HL-60/S4 treated with phorbol 12-myristate 13-acetate at 8.2 ng/mL for 4 days and 3 days (cell line): ENCODE results near the gene PRKG1.
"Not testable (repeated sequence)": the region's sequence is repeated elsewhere in the genome, so short reads cannot be mapped to it uniquely, and the experiment has no call there.

Source experiments
- in situ Hi-C: fragments of 300-500 bp; cut with MboI; formaldehyde crosslinking; loops from 2 replicates; pipeline ENCODE4 v1.15.0; 2022; ENCODE audit warnings: low sequenced_read_pairs

PRKG1 gene

GRCh38 chr10:52019656-52020055, 945.4 kb downstream of the PRKG1 start:
- in situ Hi-C loops, result no loop called here

DNA sequence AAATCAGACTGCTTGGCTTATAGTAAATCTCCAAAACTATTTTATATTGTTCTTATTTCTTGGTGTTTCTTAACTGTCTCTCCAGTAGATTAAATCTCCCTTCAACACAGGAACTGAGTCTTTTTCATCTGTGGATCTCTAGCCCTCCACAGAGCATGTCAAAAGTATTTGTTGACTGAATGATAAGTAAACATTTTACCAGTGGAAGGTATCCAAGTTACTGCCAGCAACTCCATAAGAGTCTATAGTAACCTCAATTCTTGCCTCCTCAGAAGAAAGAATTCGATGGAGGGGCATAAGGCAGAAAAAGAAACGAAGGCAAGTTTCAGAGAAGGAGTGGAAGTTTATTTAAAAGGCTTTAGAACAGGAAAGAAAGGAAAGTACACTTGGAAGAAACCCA, 945.9 kb downstream of the PRKG1 start:
- in situ Hi-C loops, result no loop called here

DNA sequence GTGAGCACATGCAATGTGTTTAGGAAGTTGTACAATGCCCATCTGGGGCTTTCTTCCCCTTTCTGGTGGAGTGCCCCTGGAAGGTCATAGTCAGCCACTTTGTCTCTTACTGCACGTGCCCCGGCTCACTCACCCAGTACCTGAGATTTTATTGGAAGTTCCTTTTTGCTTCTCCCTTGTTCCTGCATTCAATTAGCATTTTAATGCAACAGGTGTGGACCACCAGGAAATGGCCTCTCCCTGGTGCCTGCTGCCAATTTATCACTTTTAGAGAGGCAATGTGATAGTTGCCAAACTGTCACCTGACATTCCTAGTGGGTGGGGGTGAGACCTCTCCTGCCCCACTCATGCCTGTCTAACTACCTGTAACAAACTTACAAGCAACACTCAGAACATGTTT, 946.4 kb downstream of the PRKG1 start:
- in situ Hi-C loops, result no loop called here

DNA sequence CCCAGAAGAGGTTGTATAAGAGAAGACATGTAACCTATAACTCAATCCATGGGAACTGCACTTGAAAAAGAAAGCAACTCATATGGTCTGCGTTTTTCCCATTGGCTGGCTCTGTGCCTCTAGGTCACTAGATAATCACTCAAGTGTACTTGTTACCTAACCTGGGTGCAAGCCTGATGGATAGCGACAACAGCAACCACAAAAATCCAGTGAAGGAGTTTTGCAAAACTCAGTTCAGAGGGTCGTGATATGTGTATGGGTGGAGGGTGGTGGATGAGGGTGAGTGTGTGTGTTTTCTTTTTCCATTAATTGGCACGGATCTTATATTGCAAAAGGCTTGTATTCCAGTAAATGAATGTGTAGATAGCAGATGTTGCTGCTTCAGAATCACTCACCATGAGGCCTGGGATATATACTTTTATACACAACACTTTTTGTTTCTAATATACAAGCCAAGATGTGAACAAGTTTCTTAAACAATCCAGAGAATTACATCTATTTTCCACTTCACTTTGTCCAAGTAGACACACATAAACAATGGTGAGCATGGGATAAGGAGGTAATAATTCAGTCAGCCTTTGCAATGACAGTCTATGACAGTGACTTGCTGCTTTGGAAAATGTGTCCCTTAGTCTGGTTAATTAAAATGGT, 952.9 kb downstream of the PRKG1 start:
- in situ Hi-C loops, result no loop called here

- in situ Hi-C loops, result no loop called here
These were observed 954.2 kb downstream of the PRKG1 start for GRCh38 chr10:52028523-52028858.

GRCh38 chr10:52029628-52030027, 955.3 kb downstream of the PRKG1 start:
- in situ Hi-C loops, result no loop called here

DNA sequence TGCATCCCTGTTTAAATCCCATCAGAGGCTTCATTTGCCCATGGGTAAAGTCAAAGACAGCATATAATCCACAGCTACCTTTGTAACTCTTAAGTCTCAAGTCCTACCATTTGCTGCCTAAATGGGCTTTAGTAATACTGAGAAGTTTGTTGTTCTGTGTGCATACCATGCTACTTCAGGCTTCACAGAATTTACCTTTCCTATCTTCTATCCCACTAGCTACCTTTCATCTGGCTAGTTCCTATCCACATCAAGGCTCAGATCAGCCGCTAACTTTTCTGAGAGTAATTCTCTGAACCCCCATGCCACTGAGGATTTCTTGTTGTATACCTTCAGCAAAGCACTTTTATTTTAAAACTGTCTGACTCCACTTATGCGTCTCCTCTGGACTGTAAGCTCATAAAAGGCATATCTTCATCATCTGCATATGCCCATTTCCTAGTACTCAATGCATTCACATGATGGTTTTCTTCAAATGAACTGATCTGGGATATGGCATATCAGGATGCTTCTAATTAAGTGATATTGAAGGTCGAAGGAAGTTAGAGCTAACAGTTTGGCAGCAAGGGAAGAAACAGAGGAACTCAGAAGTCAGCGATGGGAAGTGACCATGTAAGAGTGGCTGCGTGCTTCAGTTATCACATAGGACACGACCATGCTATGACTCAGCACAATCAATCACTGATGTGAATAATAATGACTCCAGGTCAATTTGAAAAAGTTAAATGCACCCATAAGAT, 955.9 kb downstream of the PRKG1 start:
- in situ Hi-C loops, result no loop called here

DNA sequence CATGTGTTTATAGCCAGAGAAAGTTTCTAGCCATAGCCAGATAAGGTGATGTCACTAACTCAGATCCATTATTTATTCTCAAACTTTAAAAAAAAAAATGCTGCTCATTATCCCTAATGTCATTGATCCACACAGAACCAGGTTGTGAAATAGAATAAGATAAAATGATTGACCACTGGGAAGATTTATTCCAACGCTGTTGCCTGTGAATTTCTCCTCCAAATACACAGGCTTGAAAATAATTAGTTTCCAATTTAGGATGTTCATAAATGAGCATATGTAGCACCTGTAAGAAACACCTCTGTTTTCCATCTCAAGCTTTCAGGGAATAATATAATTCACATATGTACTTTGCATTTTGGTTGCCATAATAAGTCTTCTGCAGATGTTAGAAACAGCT, 956.7 kb downstream of the PRKG1 start:
- in situ Hi-C loops, result no loop called here

- in situ Hi-C loops, result no loop called here
These were observed 957.5 kb downstream of the PRKG1 start for GRCh38 chr10:52031771-52032170.

DNA sequence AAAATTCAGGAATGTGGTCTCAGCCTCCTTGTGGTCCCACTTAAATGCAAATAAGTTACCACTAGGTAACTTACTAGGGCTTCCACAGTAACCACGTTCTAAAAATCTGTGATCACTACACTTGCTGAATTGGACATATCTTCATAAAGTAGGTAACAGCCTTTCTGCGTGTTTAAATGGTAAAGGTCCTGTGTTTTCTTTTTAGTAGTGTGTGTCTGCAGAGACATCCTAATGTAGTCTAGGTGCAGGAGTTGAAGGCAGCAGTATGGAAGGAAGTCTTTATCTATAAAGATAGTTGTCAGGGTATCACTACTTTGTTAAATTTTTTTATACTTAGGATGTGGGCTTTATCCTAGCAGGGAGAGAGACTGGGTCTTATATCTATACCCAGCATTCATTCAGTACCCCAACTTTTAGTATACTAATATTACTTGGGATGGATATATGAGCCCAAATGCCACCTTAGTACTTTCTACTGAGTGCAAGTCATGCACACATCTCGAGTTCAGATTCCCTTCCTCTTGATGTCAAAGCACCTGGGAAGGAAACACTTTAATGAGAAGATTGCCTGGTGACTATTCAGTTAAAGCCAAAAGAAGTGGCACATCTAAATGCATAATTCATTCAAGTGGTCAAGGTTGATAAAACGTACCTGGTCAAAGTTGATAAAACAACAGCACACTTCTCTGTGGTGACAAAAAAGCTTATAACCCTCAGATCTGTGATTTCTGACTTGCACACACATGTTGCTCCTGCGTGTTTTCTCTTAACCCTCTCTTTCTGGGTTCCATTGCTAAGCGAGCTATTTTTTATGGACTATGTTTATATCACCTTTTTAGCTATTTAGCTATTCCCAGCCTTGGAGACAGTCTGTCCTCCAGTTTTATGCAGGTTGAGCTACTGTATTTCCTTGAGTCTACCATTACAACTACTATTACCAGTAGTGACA, 958.7 kb downstream of the PRKG1 start:
- in situ Hi-C loops, result no loop called here

DNA sequence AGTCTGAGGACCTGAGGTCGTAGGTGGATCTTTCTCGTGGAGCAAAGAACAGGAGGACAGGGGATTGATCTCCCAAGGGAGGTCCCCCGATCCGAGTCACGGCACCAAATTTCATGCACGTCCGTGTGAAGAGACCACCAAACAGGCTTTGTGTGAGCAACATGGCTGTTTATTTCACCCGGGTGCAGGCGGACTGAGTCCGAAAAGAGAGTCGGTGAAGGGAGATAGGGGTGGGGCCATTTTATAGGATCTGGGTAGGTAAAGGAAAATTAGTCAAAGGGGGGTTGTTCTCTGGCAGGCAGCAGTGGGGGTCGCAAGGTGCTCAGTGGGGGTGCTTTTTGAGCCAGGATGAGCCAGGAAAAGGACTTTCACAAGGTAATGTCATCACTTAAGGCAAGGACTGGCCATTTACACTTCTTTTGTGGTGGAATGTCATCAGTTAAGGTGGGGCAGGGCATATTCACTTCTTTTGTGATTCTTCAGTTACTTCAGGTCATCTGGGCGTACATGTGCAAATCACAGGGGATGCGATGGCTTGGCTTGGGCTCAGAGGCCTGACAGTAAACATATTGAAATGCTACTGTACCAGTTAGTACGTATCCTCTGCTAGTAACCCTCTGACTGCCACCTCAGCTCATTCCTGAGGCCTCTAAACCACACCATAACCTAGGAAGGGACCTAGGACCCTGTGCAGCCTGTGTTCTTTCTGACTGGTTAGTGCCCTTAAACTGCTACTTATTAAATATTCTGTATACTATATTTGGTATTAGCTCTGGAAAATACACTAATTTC, 964.9 kb downstream of the PRKG1 start:
- in situ Hi-C loops, result not testable (repeated sequence)

DNA sequence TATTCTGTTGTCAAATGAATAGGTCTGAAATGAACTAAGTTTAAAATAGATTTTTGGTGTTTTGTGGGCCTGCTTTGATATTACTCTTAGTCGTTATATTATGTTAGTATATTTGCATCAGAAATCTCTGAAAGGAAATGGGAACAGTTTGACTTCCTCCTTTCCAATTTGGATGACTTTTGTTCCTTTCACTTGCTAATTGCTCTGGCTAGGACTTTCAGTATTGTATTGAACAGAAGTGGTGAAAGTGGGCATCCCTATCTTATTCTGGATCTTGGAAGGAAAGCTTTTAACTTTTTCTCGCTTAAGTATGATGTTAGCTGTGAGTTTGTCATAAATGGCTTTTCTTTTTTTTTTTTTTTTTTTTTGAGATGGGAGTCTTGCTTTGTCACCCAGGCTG, 966.2 kb downstream of the PRKG1 start:
- in situ Hi-C loops, result no loop called here

DNA sequence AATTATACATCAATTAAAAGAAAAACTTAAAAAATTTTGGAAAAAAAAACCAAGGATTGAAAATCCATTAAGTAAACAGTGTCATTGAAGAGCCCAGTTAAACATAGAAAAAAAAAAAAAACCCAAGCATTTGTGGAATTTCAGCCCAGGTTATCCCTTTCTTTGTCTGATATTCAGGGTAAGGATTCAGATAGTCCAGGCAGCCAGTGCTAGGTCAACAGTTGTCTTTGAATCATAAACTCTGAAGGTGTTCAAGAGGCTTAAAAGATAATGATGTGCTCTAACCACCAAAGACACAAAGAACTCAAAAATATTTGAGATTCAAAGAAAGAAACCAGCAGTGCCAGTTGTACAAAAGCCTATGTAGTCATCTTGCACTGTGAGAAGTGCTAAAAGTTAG, 969.5 kb downstream of the PRKG1 start:
- in situ Hi-C loops, result no loop called here

DNA sequence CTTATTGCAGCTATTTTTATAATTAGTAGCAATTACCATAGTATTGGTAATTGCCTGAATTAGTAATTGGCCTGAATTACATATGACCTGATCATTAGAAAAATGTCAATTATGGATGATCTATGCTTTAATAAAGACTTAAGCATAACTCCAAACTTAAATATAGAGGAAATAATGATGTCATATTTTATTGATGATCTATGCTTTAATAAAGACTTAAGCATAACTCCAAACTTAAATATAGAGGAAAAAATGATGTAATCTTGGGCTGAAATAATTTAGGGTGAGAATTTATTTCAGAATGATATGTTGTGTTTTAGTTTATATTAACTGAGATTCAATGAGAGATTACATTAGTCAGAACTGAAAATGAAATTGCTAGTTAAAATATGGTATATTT, 973.8 kb downstream of the PRKG1 start:
- in situ Hi-C loops, result no loop called here

- in situ Hi-C loops, result no loop called here
These were observed 976.3 kb downstream of the PRKG1 start for GRCh38 chr10:52050429-52051047.

- in situ Hi-C loops, result no loop called here
These were observed 979.2 kb downstream of the PRKG1 start for GRCh38 chr10:52053497-52053896.

DNA sequence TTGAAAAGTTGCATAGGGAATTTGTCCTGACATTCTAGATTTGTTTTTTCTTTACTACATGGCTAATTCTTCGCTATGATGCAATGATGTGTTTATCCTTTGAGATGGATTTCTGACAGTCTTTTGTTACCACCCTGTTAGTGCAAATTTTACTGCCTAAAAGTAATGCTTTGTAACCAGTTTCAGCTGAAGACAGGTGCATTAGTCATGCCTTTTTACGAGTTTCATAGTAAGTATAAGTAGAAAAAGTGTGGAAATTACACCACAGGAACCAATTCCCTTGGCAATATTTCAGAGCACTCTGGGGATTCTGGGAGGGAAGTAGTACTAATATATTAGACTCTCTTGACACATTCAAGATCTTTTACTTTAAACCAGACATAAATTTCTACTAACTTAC, 982.0 kb downstream of the PRKG1 start:
- in situ Hi-C loops, result no loop called here

- in situ Hi-C loops, result no loop called here
These were observed 984.8 kb downstream of the PRKG1 start for GRCh38 chr10:52059089-52059488.

DNA sequence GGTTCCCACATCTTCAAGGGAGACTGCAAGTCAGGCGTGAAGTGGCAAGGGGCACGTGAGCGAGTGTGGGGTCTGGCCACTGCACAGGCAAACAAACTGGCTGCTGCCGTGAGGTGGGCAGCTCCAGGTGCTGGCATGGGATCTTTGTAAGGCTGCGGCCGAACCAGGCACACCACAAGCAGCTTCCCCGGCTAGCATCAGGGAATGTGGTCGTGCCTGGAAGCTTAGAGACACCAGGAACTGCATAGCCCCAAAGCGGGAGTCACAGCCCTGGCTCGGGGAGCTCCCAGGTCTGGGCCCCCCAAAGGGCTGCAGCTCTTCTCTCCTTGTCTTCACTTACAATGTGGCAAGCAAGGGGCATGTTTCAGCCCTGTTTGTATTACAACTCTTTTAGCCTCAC, 988.9 kb downstream of the PRKG1 start:
- in situ Hi-C loops, result no loop called here

GRCh38 chr10:52064084-52064845, 990.0 kb downstream of the PRKG1 start:
- in situ Hi-C loops, result no loop called here
